Muscle layer of duodenum (tissue), 2 donors: ENCODE measurements around the gene PTGS1.

Experiments
- H3K27ac ChIP-seq: one replicate; pipeline ENCODE4 v1.7.0; 2013; ENCODE audit warnings: mild to moderate bottlenecking, low read length
- H3K27me3 ChIP-seq: one replicate; pipeline ENCODE4 v1.7.0; 2013; ENCODE audit warnings: low read depth, mild to moderate bottlenecking, control low read depth, low read length
- H3K36me3 ChIP-seq, 2 donors: one replicate each; pipeline ENCODE4 v1.7.0; 2013; ENCODE audit warnings: low read length in 2 of 2, control low read depth in 1 of 2, mild to moderate bottlenecking in 1 of 2; ENCODE audit not compliant: insufficient read depth in 2 of 2, control insufficient read depth in 1 of 2
- H3K4me1 ChIP-seq, 2 donors: one replicate each; pipeline ENCODE4 v1.7.0; 2013; ENCODE audit warnings: low read length in 2 of 2, mild to moderate bottlenecking in 2 of 2, control low read depth in 1 of 2, moderate library complexity in 1 of 2; ENCODE audit not compliant: insufficient read depth in 2 of 2, control insufficient read depth in 1 of 2
- H3K4me3 ChIP-seq, 2 donors: one replicate each; pipeline ENCODE4 v1.7.0; 2013; ENCODE audit warnings: low read length in 2 of 2, low read depth in 1 of 2, mild to moderate bottlenecking in 1 of 2
- H3K9me3 ChIP-seq, 2 donors: one replicate each; pipeline ENCODE4 v1.7.0; 2013; ENCODE audit warnings: low read length in 2 of 2, control low read depth in 1 of 2, mild to moderate bottlenecking in 1 of 2; ENCODE audit not compliant: control insufficient read depth in 1 of 2
- donor health status: healthy.

The PTGS1 gene

GRCh38 chr9:122389195-122389594, 18.4 kb downstream of the PTGS1 start:
- Histone ChIP-seq H3K27me3 (no peaks in the 10 kb centered on the region), H3K9me3 (no peaks in the 10 kb centered on the region), H3K4me3 (no peak overlapping the region), H3K4me1 (peaks cover 7 to 9% of the 10 kb centered on the region in 2 donors), H3K27ac (no peak overlapping the region), H3K36me3 (peaks cover 8 to 9% of the 10 kb centered on the region in 2 donors)

GRCh38 chr9:122389799-122390481, 19.1 kb downstream of the PTGS1 start:
- Histone ChIP-seq H3K4me1 (peaks cover 7 to 11% of the 10 kb centered on the region in 2 donors), H3K36me3 (peaks cover 8 to 9% of the 10 kb centered on the region in 2 donors), H3K27ac (no peak overlapping the region)

GRCh38 chr9:122392284-122392683, 21.5 kb downstream of the PTGS1 start:
- Histone ChIP-seq H3K9me3 (no peaks in the 10 kb centered on the region), H3K36me3 (peaks cover 0 to 9% of the 10 kb centered on the region in 2 donors), H3K4me1 (peaks cover 7 to 11% of the 10 kb centered on the region in 2 donors), H3K4me3 (no peak overlapping the region), H3K27me3 (no peaks in the 10 kb centered on the region), H3K27ac (no peak overlapping the region)

More at GRCh38 chr9:122389799-122390481, 19.1 kb downstream of the PTGS1 start:
- Histone ChIP-seq H3K27me3 (no peaks in the 10 kb centered on the region), H3K4me3 (no peak overlapping the region), H3K9me3 (no peaks in the 10 kb centered on the region)

DNA sequence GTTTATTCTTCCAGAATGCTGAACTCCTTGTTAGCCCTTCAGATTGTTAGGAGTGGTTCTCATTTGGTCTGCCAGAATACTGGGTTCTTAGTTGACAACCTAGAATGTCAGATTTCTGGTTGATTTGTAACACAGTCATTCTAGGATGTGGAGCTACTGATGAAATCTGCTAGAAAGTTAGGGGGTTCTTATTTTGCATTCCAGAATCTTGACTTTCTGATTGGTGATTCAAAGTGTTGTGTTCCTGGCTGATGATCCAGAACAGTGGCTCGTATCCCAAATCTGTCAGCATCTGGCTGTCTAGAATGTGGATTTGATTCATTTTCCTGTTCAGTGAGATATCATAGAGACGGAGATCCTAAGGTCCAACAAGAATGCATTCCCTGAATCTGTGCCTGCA, 21.9 kb downstream of the PTGS1 start:
- H3K27ac ChIP-seq: no peak overlapping the region
- no peaks in the 10 kb centered on the region for H3K9me3 ChIP-seq
- H3K27me3 ChIP-seq: no peaks in the 10 kb centered on the region
- peaks cover 0 to 7% of the 10 kb centered on the region in 2 donors for H3K36me3 ChIP-seq
- H3K4me3 ChIP-seq: no peak overlapping the region
- H3K4me1 ChIP-seq: peaks cover 7 to 11% of the 10 kb centered on the region in 2 donors

DNA sequence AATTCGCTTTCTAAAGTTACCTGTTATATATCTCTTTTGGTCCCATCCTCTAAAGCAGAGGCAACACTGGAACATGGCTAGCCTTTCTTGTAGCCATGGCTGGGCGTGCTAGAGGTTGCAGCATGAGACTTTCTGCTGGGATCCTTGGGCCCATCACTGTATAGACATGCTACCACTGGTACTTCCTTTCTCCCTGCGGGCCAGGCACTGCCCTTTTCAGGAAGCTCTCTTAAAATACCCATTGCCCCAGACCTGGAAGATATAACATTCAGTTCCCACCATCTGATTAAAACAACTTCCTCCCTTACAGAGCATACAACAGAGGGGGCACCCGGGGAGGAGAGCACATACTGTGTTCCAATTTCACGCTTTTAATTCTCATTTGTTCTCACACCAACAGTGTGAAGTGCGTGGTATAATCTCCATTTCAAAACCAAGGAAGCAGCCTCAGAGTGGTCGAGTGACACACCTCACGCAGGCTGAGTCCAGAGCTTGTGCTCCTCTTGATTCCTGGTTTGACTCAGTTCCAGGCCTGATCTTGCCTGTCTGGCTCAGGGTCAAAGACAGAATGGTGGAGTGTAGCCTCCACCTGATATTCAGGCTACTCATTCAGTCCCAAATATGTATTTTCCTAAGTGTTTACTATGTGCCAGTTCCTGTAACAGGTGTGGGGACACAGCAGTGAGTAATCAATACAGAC, 22.6 kb downstream of the PTGS1 start:
- H3K36me3 ChIP-seq: peaks cover 0 to 5% of the 10 kb centered on the region in 2 donors

DNA sequence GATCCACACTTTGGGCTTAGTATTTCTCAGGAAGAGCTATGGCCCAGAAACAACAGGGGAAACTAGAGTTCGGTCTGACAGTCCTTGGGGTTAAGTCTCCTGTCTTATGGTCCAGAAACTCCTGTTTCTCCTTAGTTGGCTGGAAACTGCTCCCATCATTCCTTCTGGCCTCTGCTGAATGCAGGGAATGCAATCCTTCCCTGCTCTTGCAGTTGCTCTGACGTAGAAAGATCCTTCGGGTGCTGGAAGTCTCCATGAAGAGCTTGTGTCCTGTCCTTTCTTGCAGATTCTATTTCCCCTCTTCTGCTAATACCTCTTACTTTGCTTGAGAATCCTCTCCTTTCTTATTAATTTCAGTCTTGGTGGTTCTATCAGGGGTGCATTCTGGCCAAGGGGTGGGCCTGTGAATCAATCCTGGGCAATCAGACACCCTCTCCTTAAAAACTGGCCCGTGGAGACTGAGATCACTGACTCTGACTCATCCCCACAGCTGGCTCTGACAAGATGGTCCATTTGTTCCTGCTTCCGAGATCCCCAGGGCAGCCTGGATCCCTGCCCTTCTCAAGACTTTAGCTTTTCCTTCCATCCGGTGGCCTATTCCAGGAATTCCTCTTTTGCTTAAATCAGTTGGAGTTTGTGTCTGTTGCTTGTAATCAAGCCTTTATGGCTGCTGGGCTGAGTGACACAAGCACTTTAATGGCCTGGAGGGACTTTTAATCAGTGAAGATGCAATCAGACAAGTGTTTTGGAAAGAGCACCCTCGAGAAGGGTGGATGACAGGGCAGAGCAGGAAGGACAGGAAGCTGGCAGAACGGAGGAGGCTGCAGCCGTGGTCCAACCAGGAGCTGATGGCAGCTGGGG, 23.7 kb downstream of the PTGS1 start:
- Histone ChIP-seq H3K36me3 (peaks cover 0 to 5% of the 10 kb centered on the region in 2 donors), H3K27ac (peak overlapping the region; percentile 96), H3K27me3 (no peaks in the 10 kb centered on the region), H3K4me3 (peak overlapping the region in 1 of 2 donors; percentile 26), H3K9me3 (no peaks in the 10 kb centered on the region), H3K4me1 (peaks cover 7 to 11% of the 10 kb centered on the region in 2 donors)

More for the DNA sequence above, 22.6 kb downstream of the PTGS1 start:
- Histone ChIP-seq H3K4me3 (peak overlapping the region in 1 of 2 donors; percentile 26), H3K4me1 (peaks cover 7 to 11% of the 10 kb centered on the region in 2 donors), H3K9me3 (no peaks in the 10 kb centered on the region), H3K27ac (peak overlapping the region; percentile 96), H3K27me3 (no peaks in the 10 kb centered on the region)

DNA sequence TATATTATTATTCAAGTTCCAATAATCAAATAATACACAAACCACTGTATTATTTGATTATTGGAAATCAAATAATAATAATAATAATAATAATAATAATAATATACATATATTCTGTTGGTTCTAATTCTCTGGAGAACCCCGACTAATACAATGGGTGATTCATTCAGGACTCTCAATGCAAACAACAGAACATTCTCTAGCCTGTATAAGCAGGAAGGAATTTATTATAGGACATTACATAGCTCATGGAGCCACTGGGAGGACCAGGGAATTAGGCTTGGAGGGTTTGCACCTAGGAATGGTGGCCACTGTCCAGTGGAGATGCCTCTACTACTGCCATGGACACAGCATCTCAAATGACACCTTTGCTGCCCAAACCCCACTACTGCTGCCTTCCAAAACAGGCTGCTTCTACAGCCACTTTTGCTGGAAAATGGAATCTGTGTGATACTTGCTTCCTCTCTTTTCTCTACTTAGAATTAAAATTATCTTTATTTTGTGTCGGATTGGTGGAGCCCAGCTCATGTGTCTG, 25.9 kb downstream of the PTGS1 start:
- no peak overlapping the region for H3K4me3 ChIP-seq
- no peaks in the 10 kb centered on the region for H3K9me3 ChIP-seq
- H3K36me3 ChIP-seq: no peaks in the 10 kb centered on the region
- H3K27ac ChIP-seq: no peak overlapping the region
- peaks cover 7 to 11% of the 10 kb centered on the region in 2 donors for H3K4me1 ChIP-seq
- H3K27me3 ChIP-seq: no peaks in the 10 kb centered on the region

DNA sequence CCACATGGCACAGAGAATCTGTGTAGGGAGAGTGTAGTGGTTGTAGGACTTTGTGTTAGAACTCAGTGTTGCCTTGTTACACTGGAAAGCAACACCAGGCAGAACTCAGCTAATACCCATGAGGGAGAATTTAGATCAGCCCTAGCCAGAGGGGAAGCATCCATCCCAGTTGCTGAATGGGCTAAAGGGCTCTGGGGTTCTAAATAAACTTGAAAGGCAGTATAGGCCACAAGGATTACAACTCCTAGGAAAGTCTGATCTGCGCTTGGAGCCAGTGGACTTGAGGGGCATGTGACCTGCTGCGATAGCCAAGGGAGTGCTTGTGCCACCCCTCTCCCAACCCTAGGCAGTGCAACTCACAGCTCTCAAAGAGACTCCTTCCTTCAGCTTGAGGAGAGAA, 26.9 kb downstream of the PTGS1 start:
- Histone ChIP-seq H3K27me3 (no peaks in the 10 kb centered on the region), H3K4me1 (peaks cover 7 to 11% of the 10 kb centered on the region in 2 donors), H3K9me3 (no peaks in the 10 kb centered on the region), H3K4me3 (no peak overlapping the region), H3K36me3 (no peaks in the 10 kb centered on the region), H3K27ac (no peak overlapping the region)

GRCh38 chr9:122398371-122398924, 27.6 kb downstream of the PTGS1 start:
- no peaks in the 10 kb centered on the region for H3K27me3 ChIP-seq
- no peak overlapping the region for H3K27ac ChIP-seq
- H3K4me3 ChIP-seq: no peak overlapping the region
- H3K9me3 ChIP-seq: no peaks in the 10 kb centered on the region
- H3K36me3 ChIP-seq: no peaks in the 10 kb centered on the region
- H3K4me1 ChIP-seq: peaks cover 7 to 9% of the 10 kb centered on the region in 2 donors

DNA sequence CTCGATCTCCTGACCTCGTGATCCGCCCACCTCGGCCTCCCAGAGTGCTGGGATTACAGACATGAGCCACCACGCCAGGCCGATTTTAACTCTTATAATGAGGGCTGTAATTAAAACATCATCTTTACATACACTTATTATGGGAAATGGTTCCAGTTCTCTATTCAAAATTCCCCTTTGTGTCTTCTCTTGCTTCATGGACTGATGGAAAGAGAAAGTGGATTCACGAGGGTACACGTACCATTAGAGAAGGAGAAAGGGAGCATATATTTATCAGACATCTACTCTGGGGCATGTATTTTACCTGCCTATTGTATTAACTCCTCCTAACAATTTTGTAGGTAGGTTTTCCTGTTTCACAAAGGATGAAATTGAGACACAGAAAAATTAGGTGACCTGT, 31.1 kb downstream of the PTGS1 start:
- Histone ChIP-seq H3K9me3 (no peaks in the 10 kb centered on the region), H3K27ac (no peak overlapping the region), H3K4me3 (no peak overlapping the region), H3K36me3 (no peaks in the 10 kb centered on the region), H3K4me1 (no peaks in the 10 kb centered on the region), H3K27me3 (no peaks in the 10 kb centered on the region)
